Panc1 (cell line): Measurements from ENCODE around the gene MAPT. TPM values are rescaled to one million over a fixed set of nuclear protein-coding genes. Genes with fewer than 3 reads are reported as not detected.

ENCODE experiments used
- ATAC-seq: fragments of 200-7000 bp; cut with Tn5 transposase; 2 replicates; pipeline ENCODE4 v1.9.1; 2020; ENCODE audit warnings: mild to moderate bottlenecking, moderate library complexity
- BruUV-seq: library from RNA; stranded (reverse); fragments of 400-500 nt; replicated peaks from 2 replicates; lab custom pipeline; 2021; lab: Mats Ljungman, UMichigan
- CTCF ChIA-PET: fragments of 300-600 bp; sonication (Branson Sonifier 250); formaldehyde crosslinking; loops from one replicate; lab custom pipeline; 2022; ENCODE audit warnings: antibody characterized with exemption; lab: Charles Lee
- POLR2A ChIA-PET: fragments of 300-600 bp; sonication (Branson Sonifier 250); formaldehyde crosslinking; loops from one replicate; lab custom pipeline; 2022; ENCODE audit warnings: antibody characterized with exemption; lab: Charles Lee
- DNase-seq: peaks from one replicate; pipeline ENCODE4 v3.0.0-alpha.2; 2010; ENCODE audit warnings: low read depth, low spot score
- H3K27ac ChIP-seq: 2 replicates; pipeline ENCODE4 v1.5.1; 2011; ENCODE audit warnings: mild to moderate bottlenecking, low read length, inconsistent platforms
- H3K27me3 ChIP-seq: fragments of 200-500 bp; sonication (Bioruptor generic); 2 replicates; pipeline ENCODE4 v1.6.0; 2014; ENCODE audit warnings: low read length, inconsistent platforms; ENCODE audit not compliant: control insufficient read depth, insufficient read depth
- H3K36me3 ChIP-seq: fragments of 200-500 bp; sonication (Bioruptor generic); 2 replicates; pipeline ENCODE4 v1.5.1; 2014; ENCODE audit warnings: inconsistent platforms, mild to moderate bottlenecking, low read length, moderate library complexity; ENCODE audit not compliant: control insufficient read depth, insufficient read depth
- H3K4me1 ChIP-seq: 2 replicates; pipeline ENCODE4 v1.5.1; 2011; ENCODE audit warnings: inconsistent platforms, mild to moderate bottlenecking, low read length, moderate library complexity; ENCODE audit not compliant: control insufficient read depth, insufficient read depth
- H3K4me3 ChIP-seq, 2 experiments: 2 replicates each; pipeline ENCODE4 v1.5.1; 2011 to 2012; ENCODE audit warnings: low read depth in 2 of 2, low read length in 2 of 2, mild to moderate bottlenecking in 2 of 2, inconsistent platforms in 1 of 2, moderate library complexity in 1 of 2
- H3K9me3 ChIP-seq: fragments of 200-500 bp; sonication (Bioruptor generic); 2 replicates; pipeline ENCODE4 v1.5.1; 2014; ENCODE audit warnings: low read depth, mild to moderate bottlenecking, inconsistent platforms, low read length, moderate library complexity; ENCODE audit not compliant: control insufficient read depth, insufficient read depth
- CTCF ChIP-seq: fragments of 450-650 bp; IDR thresholded peaks from 2 replicates; pipeline ENCODE4 v1.5.1; 2017; ENCODE audit warnings: mild to moderate bottlenecking
- POLR2AphosphoS5 ChIP-seq: IDR thresholded peaks from 2 replicates; pipeline ENCODE4 v1.6.1; 2012; ENCODE audit warnings: mild to moderate bottlenecking, low read depth, low read length, moderate library complexity
- SIN3A ChIP-seq: IDR thresholded peaks from 2 replicates; pipeline ENCODE4 v1.6.1; 2012; ENCODE audit warnings: low read depth, mild to moderate bottlenecking, low read length, moderate library complexity, borderline replicate concordance; ENCODE audit not compliant: insufficient read depth
- TCF7L2 ChIP-seq: IDR thresholded peaks from 2 replicates; pipeline ENCODE4 v1.6.1; 2011; ENCODE audit warnings: mild to moderate bottlenecking, low read depth, low read length, inconsistent platforms
- in situ Hi-C: cut with HindIII; loops from 2 replicates; pipeline ENCODE4 v1.10.0; 2016; ENCODE audit warnings: low sequenced_read_pairs, low pct_unique_long_range_greater_than_20kb
- intact Hi-C: fragments of 100-400 bp; cut with micrococcal nuclease; formaldehyde crosslinking; loops from one replicate; pipeline ENCODE4 v1.10.0; 2022; ENCODE audit not compliant: unreplicated experiment
- total RNA-seq: library from RNA; stranded (reverse); gene quantifications from one replicate; pipeline ENCODE4 v1.2.1, GENCODE V29; 2021; ENCODE audit not compliant: unreplicated experiment
- TF ChIP-seq, protein P1 (sequence below), 2 experiments: IDR thresholded peaks; 2 replicates each; pipeline ENCODE4 v1.6.1; 2011 to 2012; ENCODE audit warnings: low read depth in 2 of 2, control low read depth in 1 of 2, low read length in 1 of 2, mild to moderate bottlenecking in 1 of 2, moderate library complexity in 1 of 2; ENCODE audit not compliant: insufficient read depth in 1 of 2

Gene MAPT
- total RNA-seq, 1 experiment from 2014 or later: 0.59 TPM

- Histone ChIP-seq H3K9me3 (no peaks in the 10 kb centered on the region), H3K36me3 (no peaks in the 10 kb centered on the region), H3K27ac (no peak overlapping the region), H3K4me3 (no peak overlapping the region), H3K4me1 (no peaks in the 10 kb centered on the region), H3K27me3 (no peaks in the 10 kb centered on the region)
- ATAC-seq (no peak), DNase-seq (no peak)
- TF ChIP-seq, protein P1, sequence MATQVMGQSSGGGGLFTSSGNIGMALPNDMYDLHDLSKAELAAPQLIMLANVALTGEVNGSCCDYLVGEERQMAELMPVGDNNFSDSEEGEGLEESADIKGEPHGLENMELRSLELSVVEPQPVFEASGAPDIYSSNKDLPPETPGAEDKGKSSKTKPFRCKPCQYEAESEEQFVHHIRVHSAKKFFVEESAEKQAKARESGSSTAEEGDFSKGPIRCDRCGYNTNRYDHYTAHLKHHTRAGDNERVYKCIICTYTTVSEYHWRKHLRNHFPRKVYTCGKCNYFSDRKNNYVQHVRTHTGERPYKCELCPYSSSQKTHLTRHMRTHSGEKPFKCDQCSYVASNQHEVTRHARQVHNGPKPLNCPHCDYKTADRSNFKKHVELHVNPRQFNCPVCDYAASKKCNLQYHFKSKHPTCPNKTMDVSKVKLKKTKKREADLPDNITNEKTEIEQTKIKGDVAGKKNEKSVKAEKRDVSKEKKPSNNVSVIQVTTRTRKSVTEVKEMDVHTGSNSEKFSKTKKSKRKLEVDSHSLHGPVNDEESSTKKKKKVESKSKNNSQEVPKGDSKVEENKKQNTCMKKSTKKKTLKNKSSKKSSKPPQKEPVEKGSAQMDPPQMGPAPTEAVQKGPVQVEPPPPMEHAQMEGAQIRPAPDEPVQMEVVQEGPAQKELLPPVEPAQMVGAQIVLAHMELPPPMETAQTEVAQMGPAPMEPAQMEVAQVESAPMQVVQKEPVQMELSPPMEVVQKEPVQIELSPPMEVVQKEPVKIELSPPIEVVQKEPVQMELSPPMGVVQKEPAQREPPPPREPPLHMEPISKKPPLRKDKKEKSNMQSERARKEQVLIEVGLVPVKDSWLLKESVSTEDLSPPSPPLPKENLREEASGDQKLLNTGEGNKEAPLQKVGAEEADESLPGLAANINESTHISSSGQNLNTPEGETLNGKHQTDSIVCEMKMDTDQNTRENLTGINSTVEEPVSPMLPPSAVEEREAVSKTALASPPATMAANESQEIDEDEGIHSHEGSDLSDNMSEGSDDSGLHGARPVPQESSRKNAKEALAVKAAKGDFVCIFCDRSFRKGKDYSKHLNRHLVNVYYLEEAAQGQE (IDR thresholded peaks at IDR 0.05; ENCODE audit: insufficient read depth in 1 of 2, low read depth in 2 of 2, low read length in 1 of 2): no peak
- no peak for TF ChIP-seq TCF7L2
- no peak for TF ChIP-seq CTCF
- TF ChIP-seq SIN3A: no peak
- BruUV-seq: no TSS peak
- in situ Hi-C loops: no loop called here
- intact Hi-C loops: no loop called here
- CTCF ChIA-PET: no interaction called here
- POLR2A ChIA-PET: no interaction called here
These were observed 83.7 kb downstream of the MAPT start for GRCh38 chr17:45977976-45978626.

GRCh38 chr17:45979137-45979536 lies 84.8 kb downstream of the MAPT start:
- CTCF ChIA-PET: no interaction called here

More at GRCh38 chr17:45979137-45979536, 84.8 kb downstream of the MAPT start:
- intact Hi-C loops: no loop called here
- TF ChIP-seq, protein P1 (IDR thresholded peaks at IDR 0.05; ENCODE audit: insufficient read depth in 1 of 2, low read depth in 2 of 2, low read length in 1 of 2): no peak
- no peak for TF ChIP-seq CTCF
- TF ChIP-seq POLR2AphosphoS5: no peak
- TF ChIP-seq SIN3A: no peak
- no peak for TF ChIP-seq TCF7L2
- DNase-seq (no peak), ATAC-seq (no peak)
- H3K36me3 ChIP-seq: no peaks in the 10 kb centered on the region
- in situ Hi-C loops: no loop called here
- POLR2A ChIA-PET: no interaction called here
- H3K4me3 ChIP-seq: no peak overlapping the region
- no peaks in the 10 kb centered on the region for H3K9me3 ChIP-seq
- no peaks in the 10 kb centered on the region for H3K4me1 ChIP-seq
- H3K27ac ChIP-seq: no peak overlapping the region
- H3K27me3 ChIP-seq: no peaks in the 10 kb centered on the region
- no TSS peak for BruUV-seq
